Neural cell (in vitro differentiated cells): Measurements from ENCODE around the gene IL18R1. TPM values are rescaled to one million over a fixed set of nuclear protein-coding genes. Genes with fewer than 3 reads are reported as not detected.

Experiments
- H2AFZ ChIP-seq: fragments of 200-600, 300-800 bp; sonication (generic), shearing (Covaris generic); 2 replicates; pipeline ENCODE4 v1.6.0; 2014; ENCODE audit warnings: low read depth, mild to moderate bottlenecking, antibody characterized with exemption, low read length, moderate library complexity
- H3F3A ChIP-seq: fragments of 200-600 bp; shearing (Covaris generic); 2 replicates; pipeline ENCODE4 v1.6.1; 2016; ENCODE audit warnings: mild to moderate bottlenecking, moderate library complexity, mixed read lengths, antibody characterized with exemption, low read length; ENCODE audit not compliant: insufficient read depth, poor library complexity, severe bottlenecking
- H3K27ac ChIP-seq: fragments of 200-600, 300-800 bp; sonication (generic), shearing (Covaris generic); 2 replicates; pipeline ENCODE4 v1.5.1; 2014; ENCODE audit warnings: mild to moderate bottlenecking, low read length, moderate library complexity
- H3K27me3 ChIP-seq: fragments of 300-800, 200-600 bp; sonication (generic), shearing (Covaris generic); 2 replicates; pipeline ENCODE4 v1.6.0; 2014; ENCODE audit warnings: mild to moderate bottlenecking, low read depth, low read length, moderate library complexity; ENCODE audit not compliant: insufficient read depth
- H3K36me3 ChIP-seq: fragments of 300-800, 200-600 bp; sonication (generic), shearing (Covaris generic); 2 replicates; pipeline ENCODE4 v1.5.1; 2014; ENCODE audit warnings: mild to moderate bottlenecking, antibody characterized with exemption, low read length, moderate library complexity; ENCODE audit not compliant: insufficient read depth
- H3K4me2 ChIP-seq: fragments of 300-800, 200-600 bp; sonication (generic), shearing (Covaris generic); 2 replicates; pipeline ENCODE4 v1.6.0; 2014; ENCODE audit warnings: mild to moderate bottlenecking, low read length
- H3K4me3 ChIP-seq: fragments of 300-800, 200-600 bp; sonication (generic), shearing (Covaris generic); 2 replicates; pipeline ENCODE4 v1.5.1; 2014; ENCODE audit warnings: mild to moderate bottlenecking, low read length, moderate library complexity
- H3K79me2 ChIP-seq: fragments of 200-600 bp; shearing (Covaris generic); replicated peaks from 2 replicates; pipeline ENCODE4 v1.6.0; 2014; ENCODE audit warnings: mild to moderate bottlenecking, low read length, moderate library complexity; ENCODE audit not compliant: insufficient read depth
- H3K9ac ChIP-seq: fragments of 300-800, 200-600 bp; sonication (generic), shearing (Covaris generic); 2 replicates; pipeline ENCODE4 v1.6.1; 2016; ENCODE audit warnings: mild to moderate bottlenecking, low read length, mixed read lengths
- H3K9me2 ChIP-seq: fragments of 200-600 bp; shearing (Covaris generic); 2 replicates; pipeline ENCODE4 v1.6.1; 2016; ENCODE audit warnings: mild to moderate bottlenecking, low read length, mixed read lengths; ENCODE audit not compliant: insufficient read depth
- H3K9me3 ChIP-seq: fragments of 200-600, 300-800 bp; sonication (generic), shearing (Covaris generic); 2 replicates; pipeline ENCODE4 v1.6.1; 2016; ENCODE audit warnings: mild to moderate bottlenecking, mixed run types, low read length, moderate library complexity, mixed read lengths
- H4K20me1 ChIP-seq: fragments of 200-600 bp; shearing (Covaris generic); 2 replicates; pipeline ENCODE4 v1.6.1; 2016; ENCODE audit warnings: mild to moderate bottlenecking, mixed run types; ENCODE audit not compliant: insufficient read depth
- EP300 ChIP-seq: fragments of 450-650 bp; conservative IDR thresholded peaks from 2 replicates; pipeline ENCODE4 v1.6.1; 2014; ENCODE audit warnings: antibody characterized with exemption, mild to moderate bottlenecking, moderate library complexity; ENCODE audit not compliant: poor library complexity, severe bottlenecking
- EZH2 ChIP-seq: fragments of 200-600, 300-800 bp; shearing (Covaris generic), sonication (generic); IDR thresholded peaks from 2 replicates; pipeline ENCODE4 v1.6.1; 2014; ENCODE audit warnings: antibody characterized with exemption, low read length, borderline replicate concordance, mild to moderate bottlenecking; ENCODE audit not compliant: insufficient read depth, poor library complexity, severe bottlenecking
- MXI1 ChIP-seq: fragments of 450-650 bp; conservative IDR thresholded peaks from 2 replicates; pipeline ENCODE4 v1.6.1; 2014; ENCODE audit warnings: antibody characterized with exemption, mild to moderate bottlenecking; ENCODE audit not compliant: poor library complexity, severe bottlenecking
- POLR2AphosphoS5 ChIP-seq: IDR thresholded peaks from 2 replicates; pipeline ENCODE4 v1.6.1; 2012
- RAD21 ChIP-seq: fragments of 450-650 bp; conservative IDR thresholded peaks from 2 replicates; pipeline ENCODE4 v1.6.1; 2014; ENCODE audit warnings: antibody characterized with exemption, mild to moderate bottlenecking, moderate library complexity
- polyA plus RNA-seq: library from polyadenylated mRNA; depleted of rRNA; stranded (reverse); fragments of >200 nt; gene quantifications from 2 replicates; pipeline ENCODE4 v1.2.3, GENCODE V29; 2014
- TF ChIP-seq, protein P1 (sequence below): IDR thresholded peaks from 2 replicates; pipeline ENCODE4 v1.6.1; 2012; ENCODE audit warnings: borderline replicate concordance
- TF ChIP-seq, protein P2 (sequence below): fragments of 450-650 bp; IDR thresholded peaks from 2 replicates; pipeline ENCODE4 v1.5.1; 2014; ENCODE audit warnings: antibody characterized with exemption, mild to moderate bottlenecking, moderate library complexity; ENCODE audit not compliant: poor library complexity, severe bottlenecking

Gene IL18R1
- polyA plus RNA-seq, 1 donor from 2014 or later, result 0.09 TPM

DNA sequence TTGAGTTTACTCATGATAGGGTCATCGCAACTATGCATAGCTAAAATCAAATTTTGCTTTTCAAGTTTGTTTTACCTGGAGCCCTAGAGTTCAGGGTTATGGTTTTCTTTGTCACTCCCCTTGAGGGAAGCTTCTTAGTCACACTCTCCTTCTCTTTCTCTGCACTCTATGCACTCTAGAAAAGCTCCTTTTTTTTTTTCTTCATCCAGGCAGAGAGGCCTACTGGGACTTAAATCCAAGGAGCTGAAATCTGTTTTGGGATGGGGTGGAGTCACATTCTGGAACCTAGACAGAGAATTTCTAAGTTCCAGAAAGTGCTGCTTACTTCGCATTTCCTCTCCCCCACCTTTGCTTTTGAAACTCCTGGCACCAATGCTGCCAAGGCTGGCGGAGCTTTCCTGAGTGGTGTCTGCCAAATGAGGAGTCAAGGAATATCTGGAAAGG is 19.1 kb upstream of the IL18R1 start:
- Histone ChIP-seq H3K9me2 (no peaks in the 10 kb centered on the region), H3K79me2 (no peaks in the 10 kb centered on the region), H3F3A (no peaks in the 10 kb centered on the region), H4K20me1 (no peaks in the 10 kb centered on the region), H3K9me3 (no peaks in the 10 kb centered on the region), H3K36me3 (no peaks in the 10 kb centered on the region), H3K4me2 (no peak overlapping the region), H2AFZ (no peak overlapping the region), H3K27me3 (no peaks in the 10 kb centered on the region), H3K27ac (no peak overlapping the region), H3K9ac (no peak overlapping the region), H3K4me3 (no peak overlapping the region)
- TF ChIP-seq MXI1 (no peak), EZH2 (no peak), RAD21 (no peak)
- TF ChIP-seq, protein P1, sequence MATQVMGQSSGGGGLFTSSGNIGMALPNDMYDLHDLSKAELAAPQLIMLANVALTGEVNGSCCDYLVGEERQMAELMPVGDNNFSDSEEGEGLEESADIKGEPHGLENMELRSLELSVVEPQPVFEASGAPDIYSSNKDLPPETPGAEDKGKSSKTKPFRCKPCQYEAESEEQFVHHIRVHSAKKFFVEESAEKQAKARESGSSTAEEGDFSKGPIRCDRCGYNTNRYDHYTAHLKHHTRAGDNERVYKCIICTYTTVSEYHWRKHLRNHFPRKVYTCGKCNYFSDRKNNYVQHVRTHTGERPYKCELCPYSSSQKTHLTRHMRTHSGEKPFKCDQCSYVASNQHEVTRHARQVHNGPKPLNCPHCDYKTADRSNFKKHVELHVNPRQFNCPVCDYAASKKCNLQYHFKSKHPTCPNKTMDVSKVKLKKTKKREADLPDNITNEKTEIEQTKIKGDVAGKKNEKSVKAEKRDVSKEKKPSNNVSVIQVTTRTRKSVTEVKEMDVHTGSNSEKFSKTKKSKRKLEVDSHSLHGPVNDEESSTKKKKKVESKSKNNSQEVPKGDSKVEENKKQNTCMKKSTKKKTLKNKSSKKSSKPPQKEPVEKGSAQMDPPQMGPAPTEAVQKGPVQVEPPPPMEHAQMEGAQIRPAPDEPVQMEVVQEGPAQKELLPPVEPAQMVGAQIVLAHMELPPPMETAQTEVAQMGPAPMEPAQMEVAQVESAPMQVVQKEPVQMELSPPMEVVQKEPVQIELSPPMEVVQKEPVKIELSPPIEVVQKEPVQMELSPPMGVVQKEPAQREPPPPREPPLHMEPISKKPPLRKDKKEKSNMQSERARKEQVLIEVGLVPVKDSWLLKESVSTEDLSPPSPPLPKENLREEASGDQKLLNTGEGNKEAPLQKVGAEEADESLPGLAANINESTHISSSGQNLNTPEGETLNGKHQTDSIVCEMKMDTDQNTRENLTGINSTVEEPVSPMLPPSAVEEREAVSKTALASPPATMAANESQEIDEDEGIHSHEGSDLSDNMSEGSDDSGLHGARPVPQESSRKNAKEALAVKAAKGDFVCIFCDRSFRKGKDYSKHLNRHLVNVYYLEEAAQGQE, result no peak

DNA sequence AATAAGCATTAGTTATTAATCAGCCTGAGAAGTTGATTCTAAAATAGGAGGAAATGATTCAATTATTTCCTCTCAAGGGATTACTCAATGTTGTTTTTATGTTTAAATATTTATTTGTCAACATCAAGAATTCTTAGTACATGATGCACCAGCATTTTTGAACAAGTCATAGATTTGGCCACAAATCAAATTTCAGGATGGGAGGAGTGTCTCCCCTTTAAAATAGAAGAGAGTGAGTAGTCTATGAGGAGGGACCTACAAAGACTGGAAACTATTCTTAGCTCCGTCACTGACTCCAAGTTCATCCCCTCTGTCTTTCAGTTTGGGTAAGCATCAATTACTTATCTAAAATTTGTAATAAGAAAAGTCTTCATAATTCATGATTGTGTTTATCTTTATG is 18.6 kb upstream of the IL18R1 start:
- Histone ChIP-seq H2AFZ (no peak overlapping the region), H3K36me3 (no peaks in the 10 kb centered on the region), H3K27me3 (no peaks in the 10 kb centered on the region), H3K4me3 (no peak overlapping the region), H3K9me2 (no peaks in the 10 kb centered on the region), H3K4me2 (no peak overlapping the region), H3K9ac (no peak overlapping the region), H3K9me3 (no peaks in the 10 kb centered on the region), H3K79me2 (no peaks in the 10 kb centered on the region), H4K20me1 (no peaks in the 10 kb centered on the region), H3F3A (no peaks in the 10 kb centered on the region), H3K27ac (no peak overlapping the region)
- no peak for TF ChIP-seq POLR2AphosphoS5
- TF ChIP-seq EZH2, result no peak
- TF ChIP-seq EP300, result no peak
- TF ChIP-seq, protein P2, sequence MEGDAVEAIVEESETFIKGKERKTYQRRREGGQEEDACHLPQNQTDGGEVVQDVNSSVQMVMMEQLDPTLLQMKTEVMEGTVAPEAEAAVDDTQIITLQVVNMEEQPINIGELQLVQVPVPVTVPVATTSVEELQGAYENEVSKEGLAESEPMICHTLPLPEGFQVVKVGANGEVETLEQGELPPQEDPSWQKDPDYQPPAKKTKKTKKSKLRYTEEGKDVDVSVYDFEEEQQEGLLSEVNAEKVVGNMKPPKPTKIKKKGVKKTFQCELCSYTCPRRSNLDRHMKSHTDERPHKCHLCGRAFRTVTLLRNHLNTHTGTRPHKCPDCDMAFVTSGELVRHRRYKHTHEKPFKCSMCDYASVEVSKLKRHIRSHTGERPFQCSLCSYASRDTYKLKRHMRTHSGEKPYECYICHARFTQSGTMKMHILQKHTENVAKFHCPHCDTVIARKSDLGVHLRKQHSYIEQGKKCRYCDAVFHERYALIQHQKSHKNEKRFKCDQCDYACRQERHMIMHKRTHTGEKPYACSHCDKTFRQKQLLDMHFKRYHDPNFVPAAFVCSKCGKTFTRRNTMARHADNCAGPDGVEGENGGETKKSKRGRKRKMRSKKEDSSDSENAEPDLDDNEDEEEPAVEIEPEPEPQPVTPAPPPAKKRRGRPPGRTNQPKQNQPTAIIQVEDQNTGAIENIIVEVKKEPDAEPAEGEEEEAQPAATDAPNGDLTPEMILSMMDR, result no peak
- TF ChIP-seq MXI1, result no peak
